BE2C (cell line): ENCODE data around the gene PRRC2B.

Experiments used
- DNase-seq: peaks from one replicate; pipeline ENCODE4 v3.0.0-alpha.2; 2020
- H3K27me3 ChIP-seq: fragments of 250-450 bp; sonication (Bioruptor Pico); 2 replicates; pipeline ENCODE4 v1.5.1; 2020; ENCODE audit warnings: mild to moderate bottlenecking
- H3K36me3 ChIP-seq: fragments of 250-450 bp; sonication (Bioruptor Pico); 2 replicates; pipeline ENCODE4 v1.5.1; 2020; ENCODE audit warnings: mild to moderate bottlenecking
- H3K4me1 ChIP-seq: fragments of 250-450 bp; sonication (Bioruptor Pico); 2 replicates; pipeline ENCODE4 v1.5.1; 2020
- H3K4me3 ChIP-seq: 2 replicates; pipeline ENCODE4 v1.5.1; 2011; ENCODE audit warnings: low read depth, low read length
- H3K9me3 ChIP-seq: fragments of 250-450 bp; sonication (Bioruptor Pico); 2 replicates; pipeline ENCODE4 v1.5.1; 2020
- TF ChIP-seq, protein P1 (sequence below): IDR thresholded peaks from 2 replicates; pipeline ENCODE4 v1.5.1; 2012; ENCODE audit warnings: mild to moderate bottlenecking, low read depth, low read length

PRRC2B gene

DNA sequence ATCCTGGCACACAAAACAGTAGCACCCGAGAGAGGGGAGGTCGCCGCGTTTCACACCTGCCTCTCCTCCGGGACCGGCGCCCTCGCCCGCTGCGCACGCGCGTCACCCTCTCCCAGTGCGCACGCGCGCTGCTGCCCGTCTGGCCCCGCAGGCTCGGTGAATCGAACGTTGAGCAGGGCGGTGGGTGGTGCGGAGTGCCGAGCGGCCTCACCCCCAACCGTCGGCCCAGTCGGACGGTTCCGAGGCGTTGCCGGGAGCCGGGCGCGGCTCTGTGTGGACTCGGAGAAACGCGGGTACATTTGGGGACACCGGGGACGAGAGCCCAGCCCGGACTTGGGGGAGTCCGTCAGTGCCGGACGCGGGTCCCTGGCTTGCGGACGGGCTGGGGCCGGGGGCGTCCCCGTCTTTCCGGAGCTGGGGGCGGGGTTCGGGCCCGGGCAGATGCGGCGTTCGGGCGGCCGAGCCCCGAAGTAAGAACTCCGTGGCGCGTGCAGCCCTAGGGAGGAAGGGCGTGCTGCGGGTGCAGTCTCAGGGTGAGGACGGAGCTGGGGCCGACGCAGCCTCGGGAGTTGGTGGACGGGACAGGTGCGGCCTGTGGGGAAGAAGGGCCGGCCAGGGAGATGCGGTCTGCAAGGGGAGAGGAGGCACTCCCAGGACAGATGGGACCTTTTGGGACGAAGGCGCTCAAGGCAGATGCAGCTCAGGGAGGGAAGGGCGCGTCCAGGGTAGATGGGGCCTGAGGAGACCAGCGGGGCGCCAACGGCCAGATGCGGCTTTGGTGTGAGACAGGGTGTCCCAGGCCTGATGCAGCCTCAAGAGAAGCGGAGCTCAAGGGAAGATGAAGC is 109.1 kb downstream of the PRRC2B start, which contains the start of gene POMT1:
Gene POMT1, plus strand, starts transcription at position 138 of the 845 bp plus-strand sequence. CDS start 1,301 bp downstream, outside the sequence.
- DNase-seq = peak; percentile 92
- Histone ChIP-seq H3K9me3 (no peaks in the 10 kb centered on the region), H3K27me3 (no peaks in the 10 kb centered on the region), H3K4me1 (no peaks in the 10 kb centered on the region), H3K36me3 (peaks cover 32% of the 10 kb centered on the region), H3K4me3 (peak within 1 kb of the TSS; percentile 86)
- TF ChIP-seq, protein P1, sequence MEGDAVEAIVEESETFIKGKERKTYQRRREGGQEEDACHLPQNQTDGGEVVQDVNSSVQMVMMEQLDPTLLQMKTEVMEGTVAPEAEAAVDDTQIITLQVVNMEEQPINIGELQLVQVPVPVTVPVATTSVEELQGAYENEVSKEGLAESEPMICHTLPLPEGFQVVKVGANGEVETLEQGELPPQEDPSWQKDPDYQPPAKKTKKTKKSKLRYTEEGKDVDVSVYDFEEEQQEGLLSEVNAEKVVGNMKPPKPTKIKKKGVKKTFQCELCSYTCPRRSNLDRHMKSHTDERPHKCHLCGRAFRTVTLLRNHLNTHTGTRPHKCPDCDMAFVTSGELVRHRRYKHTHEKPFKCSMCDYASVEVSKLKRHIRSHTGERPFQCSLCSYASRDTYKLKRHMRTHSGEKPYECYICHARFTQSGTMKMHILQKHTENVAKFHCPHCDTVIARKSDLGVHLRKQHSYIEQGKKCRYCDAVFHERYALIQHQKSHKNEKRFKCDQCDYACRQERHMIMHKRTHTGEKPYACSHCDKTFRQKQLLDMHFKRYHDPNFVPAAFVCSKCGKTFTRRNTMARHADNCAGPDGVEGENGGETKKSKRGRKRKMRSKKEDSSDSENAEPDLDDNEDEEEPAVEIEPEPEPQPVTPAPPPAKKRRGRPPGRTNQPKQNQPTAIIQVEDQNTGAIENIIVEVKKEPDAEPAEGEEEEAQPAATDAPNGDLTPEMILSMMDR = no peak

DNA sequence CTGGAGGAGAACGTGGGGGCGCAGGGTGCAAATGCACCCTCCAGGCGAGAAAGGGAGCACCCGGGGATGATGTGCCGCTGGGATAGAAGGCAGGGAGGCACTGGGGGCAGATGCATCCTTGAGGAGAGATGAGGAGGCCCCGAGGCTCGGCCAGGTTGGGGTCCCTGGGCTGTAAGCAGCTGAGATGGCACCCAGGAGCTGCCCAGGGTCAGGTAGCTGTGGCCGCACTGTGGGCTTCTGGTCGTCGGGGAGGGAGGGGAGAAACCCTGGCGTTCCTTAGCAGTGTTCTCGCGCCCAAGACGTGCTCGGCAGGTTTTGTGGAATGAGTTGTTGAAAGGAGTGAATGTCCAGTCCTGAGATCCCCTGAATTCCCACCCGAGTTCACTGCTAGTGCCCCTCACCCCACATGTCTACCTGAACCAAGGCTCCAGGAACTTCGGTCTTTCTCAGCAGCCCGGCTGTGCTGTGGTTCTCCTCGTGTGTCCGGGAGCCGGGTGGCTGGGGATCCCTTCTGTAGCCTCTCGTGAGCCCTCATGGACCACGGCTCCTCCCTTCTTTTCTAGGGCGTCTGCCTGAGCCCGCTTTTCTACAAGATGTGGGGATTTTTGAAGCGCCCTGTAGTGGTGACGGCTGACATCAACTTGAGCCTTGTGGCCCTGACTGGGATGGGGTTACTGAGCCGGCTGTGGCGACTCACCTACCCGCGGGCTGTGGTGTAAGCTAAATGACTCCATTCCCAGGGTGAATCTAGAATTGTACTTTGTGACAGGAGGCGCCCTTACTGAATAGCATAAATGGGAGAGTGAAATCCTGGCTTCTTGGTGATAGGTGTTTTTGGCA is 110.0 kb downstream of the PRRC2B start:
- H3K4me1 ChIP-seq = no peaks in the 10 kb centered on the region
- TF ChIP-seq, protein P1 = no peak
- H3K4me3 ChIP-seq = peak overlapping the region; percentile 86
- DNase-seq = no peak
- H3K36me3 ChIP-seq = peaks cover 23% of the 10 kb centered on the region
- H3K27me3 ChIP-seq = no peaks in the 10 kb centered on the region
- no peaks in the 10 kb centered on the region for H3K9me3 ChIP-seq

DNA sequence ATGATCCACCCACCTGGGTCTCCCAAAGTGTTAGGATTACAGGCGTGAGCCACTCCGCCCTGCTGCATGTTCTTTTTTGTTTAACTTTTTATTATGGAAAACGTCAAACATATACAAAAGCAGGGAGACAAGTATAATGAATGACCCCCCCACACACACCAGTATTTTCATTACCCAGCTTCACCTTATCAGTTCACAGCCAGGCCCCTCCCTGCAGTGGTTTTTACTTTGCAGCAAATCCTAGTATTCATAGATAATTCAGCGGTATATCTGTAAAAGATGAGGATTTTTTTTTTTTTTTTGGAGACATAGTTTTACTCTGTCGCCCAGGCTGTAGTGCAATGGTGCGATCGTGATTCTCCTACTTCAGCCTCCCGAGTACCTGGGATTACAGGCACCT is 111.1 kb downstream of the PRRC2B start:
- Histone ChIP-seq H3K27me3 (no peaks in the 10 kb centered on the region), H3K9me3 (no peaks in the 10 kb centered on the region), H3K4me1 (no peaks in the 10 kb centered on the region), H3K4me3 (no peak overlapping the region), H3K36me3 (peaks cover 12% of the 10 kb centered on the region)
- DNase-seq = no peak
- TF ChIP-seq, protein P1 = no peak

DNA sequence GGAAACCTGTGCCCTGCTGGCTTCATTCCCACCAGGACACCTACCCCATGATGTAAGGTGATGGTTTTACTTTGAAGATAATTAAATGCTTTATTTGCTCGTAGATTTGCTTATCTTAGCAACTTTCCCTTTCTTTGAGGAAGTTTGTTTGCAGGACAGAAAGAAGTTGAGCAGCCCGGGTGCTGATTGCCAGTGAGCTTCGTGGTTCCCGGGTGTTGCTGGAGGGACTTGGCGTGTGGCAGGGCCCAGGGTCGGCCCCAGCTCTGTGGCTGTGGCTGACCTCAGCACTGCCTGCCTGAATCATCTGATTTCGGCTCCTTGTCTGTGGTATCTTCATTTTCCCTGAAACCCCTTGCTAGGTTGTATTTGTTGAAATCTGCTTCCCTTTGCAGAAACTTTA is 117.5 kb downstream of the PRRC2B start:
- H3K4me3 ChIP-seq = no peak overlapping the region
- DNase-seq = no peak
- peaks cover 5% of the 10 kb centered on the region for H3K36me3 ChIP-seq
- H3K9me3 ChIP-seq = no peaks in the 10 kb centered on the region
- TF ChIP-seq, protein P1 = no peak
- H3K27me3 ChIP-seq = no peaks in the 10 kb centered on the region
- no peaks in the 10 kb centered on the region for H3K4me1 ChIP-seq

DNA sequence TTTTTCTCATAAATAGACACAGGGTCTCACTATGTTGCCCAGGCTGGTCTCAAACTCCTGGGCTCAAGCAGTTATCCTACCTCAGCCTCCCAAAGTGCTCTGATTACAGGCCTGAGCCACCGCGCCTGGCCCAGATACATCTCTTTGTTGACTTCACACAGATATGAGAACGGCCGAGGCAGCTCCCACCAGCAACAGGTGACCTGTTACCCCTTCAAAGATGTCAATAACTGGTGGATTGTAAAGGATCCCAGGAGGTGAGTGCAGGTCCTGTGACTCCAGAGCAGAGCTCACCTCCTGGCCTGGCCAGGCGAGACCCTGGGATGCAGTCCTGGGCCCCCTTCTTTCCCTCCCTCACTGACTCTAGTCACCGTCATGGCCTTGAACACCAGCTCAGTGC is 118.0 kb downstream of the PRRC2B start:
- DNase-seq = no peak
- TF ChIP-seq, protein P1 = no peak
- H3K4me3 ChIP-seq = no peak overlapping the region
- no peaks in the 10 kb centered on the region for H3K27me3 ChIP-seq
- H3K9me3 ChIP-seq = no peaks in the 10 kb centered on the region
- peaks cover 9% of the 10 kb centered on the region for H3K36me3 ChIP-seq
- H3K4me1 ChIP-seq = no peaks in the 10 kb centered on the region
